Measurements from ENCODE around the gene SOD1.
"Not testable (repeated sequence)": the region's sequence is repeated elsewhere in the genome, so short reads cannot be mapped to it uniquely, and the experiment has no call there.

SOD1 gene

DNA sequence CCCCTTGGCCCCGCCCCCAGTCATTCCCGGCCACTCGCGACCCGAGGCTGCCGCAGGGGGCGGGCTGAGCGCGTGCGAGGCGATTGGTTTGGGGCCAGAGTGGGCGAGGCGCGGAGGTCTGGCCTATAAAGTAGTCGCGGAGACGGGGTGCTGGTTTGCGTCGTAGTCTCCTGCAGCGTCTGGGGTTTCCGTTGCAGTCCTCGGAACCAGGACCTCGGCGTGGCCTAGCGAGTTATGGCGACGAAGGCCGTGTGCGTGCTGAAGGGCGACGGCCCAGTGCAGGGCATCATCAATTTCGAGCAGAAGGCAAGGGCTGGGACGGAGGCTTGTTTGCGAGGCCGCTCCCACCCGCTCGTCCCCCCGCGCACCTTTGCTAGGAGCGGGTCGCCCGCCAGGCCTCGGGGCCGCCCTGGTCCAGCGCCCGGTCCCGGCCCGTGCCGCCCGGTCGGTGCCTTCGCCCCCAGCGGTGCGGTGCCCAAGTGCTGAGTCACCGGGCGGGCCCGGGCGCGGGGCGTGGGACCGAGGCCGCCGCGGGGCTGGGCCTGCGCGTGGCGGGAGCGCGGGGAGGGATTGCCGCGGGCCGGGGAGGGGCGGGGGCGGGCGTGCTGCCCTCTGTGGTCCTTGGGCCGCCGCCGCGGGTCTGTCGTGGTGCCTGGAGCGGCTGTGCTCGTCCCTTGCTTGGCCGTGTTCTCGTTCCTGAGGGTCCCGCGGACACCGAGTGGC lies at the start of gene SOD1:
TSS of gene SOD1 (plus strand) at position 158 of the 723 bp plus-strand sequence. CDS start at position 235, 77 bp downstream.
- peak; percentile 76 to 96 for DNase-seq

DNA sequence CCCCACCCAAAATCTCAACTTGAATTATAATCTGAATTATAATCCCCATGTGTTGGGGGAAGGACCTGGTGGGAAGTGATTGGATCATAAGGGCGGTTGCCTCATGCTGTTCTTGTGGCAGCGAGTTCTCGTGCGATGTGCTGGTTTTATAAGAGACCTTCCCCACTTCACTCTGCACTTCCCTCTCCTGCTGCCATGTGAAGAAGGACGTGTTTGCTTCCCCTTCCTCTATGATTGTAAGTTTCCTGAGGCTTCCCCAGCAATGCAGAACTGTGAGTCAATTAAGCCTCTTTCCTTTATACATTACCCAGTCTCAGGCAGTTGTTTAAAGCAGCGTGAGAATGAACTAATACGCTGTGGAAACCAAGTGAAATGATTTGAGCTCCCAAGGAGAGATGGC lies 48.0 kb upstream of the SOD1 start:
- no peak for DNase-seq

DNA sequence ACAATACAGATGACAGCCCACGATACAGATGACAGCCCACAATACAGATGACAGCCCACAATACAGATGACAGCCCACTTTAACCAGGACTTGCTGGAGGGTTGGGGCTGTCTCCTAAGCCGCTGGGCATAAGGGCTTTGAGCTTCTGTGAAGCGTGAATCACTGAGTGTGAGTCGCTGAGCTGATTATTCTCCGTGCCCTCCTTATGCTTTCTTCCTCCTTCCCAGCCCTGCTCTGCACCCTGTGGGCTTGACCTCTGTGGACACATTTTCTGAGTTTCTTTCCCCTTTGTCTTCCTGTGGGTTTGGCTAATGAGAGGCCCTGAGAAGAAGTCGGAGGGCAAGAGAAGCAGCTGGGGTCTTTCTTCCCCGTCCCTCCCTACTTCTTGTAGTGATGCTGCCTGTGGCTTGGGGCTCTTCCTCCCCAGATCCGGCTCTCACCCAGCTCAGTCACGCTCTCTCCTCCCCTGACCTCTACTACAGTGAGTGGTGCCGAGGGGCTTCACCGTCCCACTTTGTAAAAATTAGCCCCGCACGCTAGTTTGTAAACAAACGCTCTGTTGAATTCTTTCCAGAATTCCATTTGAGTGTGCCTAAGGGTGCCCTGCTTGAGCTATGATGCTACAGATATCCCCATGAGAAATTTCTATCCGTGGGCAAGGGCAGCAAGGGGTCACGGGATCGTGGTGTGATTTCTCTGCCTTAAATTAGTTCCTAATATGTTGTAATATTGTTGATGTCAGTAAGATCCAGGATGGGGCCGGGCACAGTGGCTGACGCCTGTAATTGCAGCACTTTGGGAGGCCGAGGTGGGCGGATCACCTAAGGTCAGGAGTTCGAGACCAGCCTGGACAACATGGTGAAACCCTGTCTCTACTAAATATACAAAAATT lies 46.4 kb upstream of the SOD1 start:
- DNase-seq, result no peak

DNA sequence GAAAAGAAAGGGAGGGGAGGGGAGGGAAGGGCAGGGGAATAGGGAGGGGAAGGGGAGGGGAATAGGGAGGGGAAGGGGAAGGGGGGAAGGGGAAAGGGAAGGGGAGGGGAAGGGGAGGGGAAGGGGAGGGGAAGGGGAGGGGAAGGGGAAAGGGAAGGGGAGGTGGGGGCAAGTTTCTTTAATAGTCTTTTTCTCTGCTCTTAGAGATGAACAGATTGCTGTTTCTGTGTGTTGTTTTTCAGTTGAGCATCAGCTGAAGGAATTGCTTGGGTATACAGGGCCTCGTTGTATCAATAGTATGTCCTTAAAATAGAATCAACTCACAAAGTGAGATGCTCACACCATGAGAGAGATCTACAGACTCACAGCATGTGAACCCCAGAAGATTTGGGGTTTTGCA lies 44.8 kb upstream of the SOD1 start:
- DNase-seq, result no peak

DNA sequence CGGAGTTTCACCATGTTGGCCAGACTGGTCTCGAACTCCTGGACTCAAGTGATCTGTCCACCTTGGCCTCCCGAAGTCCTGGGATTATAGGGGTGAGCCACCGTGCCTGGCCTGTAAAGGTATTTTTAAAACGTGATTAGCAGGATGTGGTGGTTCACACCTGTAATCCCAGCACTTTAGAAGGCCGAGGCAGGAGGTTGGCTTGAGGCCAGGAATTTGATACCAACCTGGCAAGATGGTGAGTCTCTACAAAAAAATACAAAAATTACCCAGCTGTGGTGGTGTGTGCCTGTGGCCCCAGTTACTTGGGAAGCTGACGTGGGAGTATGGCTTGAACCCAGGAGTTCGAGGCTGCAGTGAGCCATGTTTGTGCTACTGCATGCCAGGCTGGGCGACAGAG lies 43.3 kb upstream of the SOD1 start:
- DNase-seq, result no peak

DNA sequence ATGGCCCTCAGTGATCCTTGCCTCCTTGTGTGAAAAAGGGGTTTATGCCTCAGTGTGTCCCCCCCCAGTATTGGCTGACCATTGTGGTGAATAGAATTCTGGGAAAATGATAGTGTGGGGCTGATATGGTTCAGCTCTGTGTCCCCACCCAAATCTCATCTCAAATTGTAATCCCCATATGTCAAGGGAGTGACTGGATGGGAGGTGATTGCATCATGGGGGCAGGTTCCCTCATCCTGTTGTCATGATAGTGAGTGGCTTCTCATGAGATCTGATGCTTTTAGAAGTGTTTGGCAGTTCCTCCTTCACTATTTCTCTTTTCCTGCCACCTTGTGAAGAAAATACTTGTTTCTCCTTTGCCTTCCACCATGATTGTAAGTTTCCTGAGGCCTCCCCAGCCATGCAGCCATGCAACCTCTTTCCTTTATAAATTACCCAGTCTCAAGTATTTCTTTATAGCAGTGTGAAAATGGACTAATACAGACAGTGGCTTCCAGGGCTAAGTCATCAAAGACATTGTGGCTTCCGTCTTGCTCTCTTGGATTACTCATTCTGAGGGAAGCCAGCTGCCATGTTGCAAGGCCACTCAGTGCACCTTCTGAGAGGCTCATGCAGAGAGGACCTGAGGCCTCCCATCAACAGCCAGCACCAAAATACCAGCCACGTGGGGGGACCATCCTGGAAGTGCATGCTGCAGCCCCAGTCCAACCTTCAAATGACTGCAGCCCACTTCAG lies 40.6 kb upstream of the SOD1 start:
- DNase-seq, result no peak

DNA sequence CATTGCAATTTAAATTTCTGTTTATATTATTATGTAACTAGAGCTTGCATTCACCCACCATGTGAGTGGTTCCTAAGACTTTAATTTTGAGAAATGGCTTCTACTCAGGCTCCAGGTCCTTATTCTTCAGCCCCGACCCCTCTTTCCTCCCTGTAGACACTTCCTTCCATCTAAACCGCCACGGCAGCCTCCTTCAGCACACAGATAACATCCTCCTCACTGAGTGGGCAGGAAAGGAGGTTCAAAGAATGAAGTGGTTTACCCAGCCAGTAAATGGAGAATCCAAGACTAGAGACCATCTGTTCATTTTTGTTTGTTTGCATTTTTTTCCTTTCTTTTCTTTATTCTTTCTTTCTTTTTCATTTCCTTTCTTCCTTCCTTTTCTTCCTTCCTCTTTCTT lies 37.1 kb upstream of the SOD1 start:
- no peak for DNase-seq

DNA sequence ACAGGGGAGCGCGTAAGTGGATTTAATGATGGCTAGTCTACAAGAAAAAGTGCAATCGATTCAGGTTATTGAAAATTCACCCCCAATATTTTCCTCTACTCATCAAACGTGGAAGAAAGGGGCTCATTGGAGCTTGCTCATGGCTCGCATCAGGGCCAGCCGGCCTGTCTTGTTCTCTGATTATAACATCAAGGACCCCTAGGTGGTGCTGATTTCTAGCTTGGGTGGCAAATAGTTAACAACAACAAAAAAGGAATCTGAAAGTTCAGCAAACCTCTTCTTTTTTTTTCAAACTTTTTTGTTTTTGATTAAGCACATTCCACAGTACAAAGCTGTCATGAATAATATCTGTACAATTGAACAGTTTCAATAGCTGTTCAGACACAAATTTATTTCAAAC lies 35.8 kb upstream of the SOD1 start:
- DNase-seq, result peak in 1 of 2 experiments; percentile 32

DNA sequence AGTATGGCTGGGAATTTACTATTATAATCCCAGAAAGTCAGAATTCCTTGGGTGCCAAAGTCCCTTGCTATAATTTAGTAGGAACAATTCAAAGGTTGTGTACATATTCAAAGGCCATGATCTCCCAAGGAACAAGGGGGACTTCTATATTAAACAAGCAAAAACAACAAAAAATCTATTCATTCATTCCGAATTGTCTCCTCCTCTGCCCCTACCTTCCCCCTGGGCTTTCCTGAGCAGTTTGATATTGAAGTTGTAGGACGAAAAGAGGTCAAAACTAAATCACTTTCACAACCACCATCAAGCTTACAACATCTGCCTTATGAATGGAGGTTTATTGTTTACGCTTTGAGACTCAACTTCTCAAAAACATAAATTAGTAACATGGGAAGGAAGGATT lies 35.3 kb upstream of the SOD1 start:
- no peak for DNase-seq

DNA sequence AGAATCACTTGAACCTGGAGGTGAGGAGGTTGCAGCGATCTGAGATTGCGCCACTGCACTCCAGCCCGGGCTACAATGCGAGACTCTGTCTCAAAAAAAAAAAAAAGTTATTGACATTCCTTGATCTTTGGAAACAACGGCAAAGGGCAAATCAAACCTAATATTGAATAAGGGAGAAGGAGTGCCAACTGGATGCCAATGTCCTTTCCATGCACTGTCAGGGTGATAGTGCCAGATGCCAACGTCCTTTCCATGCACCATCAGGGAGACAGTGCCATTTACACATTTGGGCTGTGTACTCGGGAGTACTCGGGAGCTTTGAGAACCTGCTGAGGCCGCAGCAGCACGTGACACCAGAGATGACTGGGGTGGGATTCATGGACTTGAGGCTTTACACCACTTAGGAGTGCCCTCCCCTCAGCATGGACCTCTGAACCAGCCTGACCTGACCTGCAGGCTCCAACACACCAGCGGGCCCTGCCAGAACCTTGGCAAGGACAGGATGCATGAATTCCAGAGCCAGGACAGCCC lies 34.5 kb upstream of the SOD1 start:
- DNase-seq, result no peak

DNA sequence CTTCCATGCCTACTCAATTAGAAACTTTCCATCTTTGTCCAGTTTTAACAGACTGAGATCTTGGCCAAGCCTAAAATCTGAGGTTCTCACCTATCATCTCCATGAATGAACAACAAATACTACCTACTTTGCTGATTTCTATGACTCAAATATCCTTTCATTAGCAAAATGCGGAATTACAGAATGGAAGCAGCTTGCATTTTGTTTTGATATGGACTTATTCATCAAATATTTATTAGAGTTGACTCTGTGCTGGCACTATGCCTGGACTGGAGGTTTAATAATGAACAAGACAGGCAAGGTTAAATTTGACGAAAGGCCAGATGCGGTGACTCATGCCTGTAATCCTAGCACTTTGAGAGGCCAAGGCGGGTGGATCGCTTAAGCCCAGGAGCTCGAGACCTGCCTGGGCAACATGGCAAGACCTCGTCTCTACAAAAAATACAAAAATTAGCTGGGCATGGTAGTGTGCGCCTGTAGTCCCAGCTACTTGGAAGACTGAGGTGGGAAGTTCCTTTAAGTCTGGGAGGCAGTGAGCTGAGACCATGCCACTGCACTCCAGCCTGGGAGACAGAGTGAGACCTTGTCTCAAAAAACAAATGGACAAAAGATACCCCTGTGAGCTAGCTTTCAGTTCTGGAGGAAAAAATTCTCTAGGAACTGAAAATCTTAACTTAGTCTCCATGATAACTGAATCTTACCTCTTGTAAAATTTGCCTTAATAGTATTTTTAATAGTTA lies 29.4 kb upstream of the SOD1 start:
- peak; percentile 96 for DNase-seq

DNA sequence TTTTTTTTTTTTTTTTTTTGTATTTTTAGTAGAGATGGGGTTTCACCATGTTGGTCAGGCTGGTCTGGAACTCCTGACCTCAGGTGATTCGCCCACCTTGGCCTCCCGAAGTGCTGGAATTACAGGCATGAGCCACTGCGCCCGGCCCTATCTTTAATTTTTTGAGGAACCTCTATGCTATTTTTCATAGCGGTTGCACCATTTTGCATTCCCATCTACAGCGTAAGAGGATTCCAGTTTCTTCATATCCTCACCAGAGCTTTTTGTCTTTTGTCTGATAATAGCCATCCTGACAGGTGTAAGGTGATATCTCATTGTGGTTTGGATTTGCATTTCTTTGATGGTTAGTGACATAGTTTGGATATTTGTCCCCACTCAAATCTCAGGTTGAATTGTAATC lies 27.6 kb upstream of the SOD1 start:
- not testable (repeated sequence) for DNase-seq

DNA sequence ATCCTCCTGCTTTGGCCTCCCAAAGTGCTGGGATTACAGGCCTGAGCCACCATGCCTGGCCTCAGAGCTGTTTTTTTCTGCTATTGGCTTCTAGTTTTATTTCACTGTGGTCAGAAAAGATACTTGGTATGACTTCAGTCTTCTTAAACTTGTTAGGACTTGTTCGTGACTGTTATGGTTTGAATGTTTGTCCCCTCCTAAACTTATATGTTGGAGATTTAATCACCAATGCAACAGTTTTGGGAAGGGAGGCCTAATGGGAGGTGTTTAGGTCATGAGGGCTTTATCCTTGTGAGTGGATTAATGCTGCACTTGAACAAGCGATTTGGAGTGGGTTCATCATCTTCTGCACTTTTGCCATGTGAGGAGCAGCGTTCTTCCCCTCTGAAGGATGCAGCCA lies 24.5 kb upstream of the SOD1 start:
- DNase-seq, result no peak

DNA sequence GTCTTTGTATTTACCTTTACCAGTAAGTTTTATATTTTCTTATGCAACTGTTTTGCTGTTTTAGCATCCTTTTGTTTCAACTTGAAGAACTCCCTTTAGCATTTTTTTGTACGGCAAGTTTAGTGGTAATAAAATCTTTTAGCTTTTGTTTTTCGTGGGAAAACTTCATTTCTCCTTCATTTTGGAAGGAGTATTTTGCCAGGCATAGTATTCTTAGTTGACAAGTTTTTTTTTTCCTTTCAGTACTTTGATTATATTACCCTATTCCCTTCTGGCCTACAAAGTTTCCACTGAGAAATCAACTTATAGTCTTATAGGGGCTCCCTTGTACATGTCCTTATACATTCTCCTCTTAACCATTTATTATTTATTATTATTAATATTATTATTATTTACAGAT lies 22.6 kb upstream of the SOD1 start:
- no peak for DNase-seq

DNA sequence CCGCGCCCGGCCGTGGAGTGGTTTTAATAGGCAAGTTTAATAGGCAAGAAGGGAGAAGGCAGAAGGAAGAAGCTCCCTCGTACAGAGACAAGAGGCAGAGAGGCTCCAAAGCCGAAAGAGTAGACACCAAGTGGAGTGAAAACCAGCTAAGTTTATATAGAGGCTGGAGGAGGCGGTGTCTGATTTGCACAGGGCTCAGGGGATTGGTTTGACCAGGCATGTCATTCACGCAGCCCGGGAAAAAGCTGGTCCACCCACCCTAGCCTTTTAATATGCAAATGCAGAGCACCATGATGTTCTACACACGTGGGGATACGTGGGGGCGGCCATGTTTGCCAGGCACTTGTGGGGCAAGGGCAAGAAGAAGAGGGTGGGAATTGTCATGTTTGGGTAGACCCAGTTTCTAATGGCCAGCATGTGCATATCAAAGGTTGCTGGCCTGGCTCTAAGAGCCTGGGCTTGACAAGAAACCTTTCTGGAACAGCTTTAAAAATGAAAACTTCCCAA lies 18.0 kb upstream of the SOD1 start:
- DNase-seq, result no peak

DNA sequence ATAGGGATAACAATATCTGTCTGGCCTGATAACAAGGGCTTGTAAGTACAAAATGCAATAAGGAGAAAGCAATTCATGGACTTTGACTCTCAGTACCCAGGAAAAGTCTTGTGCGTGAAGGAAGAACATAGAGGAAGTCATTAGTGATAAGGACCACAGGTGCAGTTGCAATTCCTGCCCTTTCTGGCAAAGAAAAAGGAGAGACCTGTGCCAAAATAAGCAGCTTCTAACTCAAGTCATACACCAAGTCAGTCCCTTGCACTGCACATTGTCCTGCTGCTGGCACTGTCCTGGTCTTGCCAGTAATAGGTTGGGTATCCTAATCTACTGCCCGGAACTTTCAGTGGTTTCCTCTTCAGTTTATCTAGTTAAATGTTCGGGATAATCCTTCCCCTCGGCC lies 14.8 kb upstream of the SOD1 start:
- DNase-seq, result no peak

DNA sequence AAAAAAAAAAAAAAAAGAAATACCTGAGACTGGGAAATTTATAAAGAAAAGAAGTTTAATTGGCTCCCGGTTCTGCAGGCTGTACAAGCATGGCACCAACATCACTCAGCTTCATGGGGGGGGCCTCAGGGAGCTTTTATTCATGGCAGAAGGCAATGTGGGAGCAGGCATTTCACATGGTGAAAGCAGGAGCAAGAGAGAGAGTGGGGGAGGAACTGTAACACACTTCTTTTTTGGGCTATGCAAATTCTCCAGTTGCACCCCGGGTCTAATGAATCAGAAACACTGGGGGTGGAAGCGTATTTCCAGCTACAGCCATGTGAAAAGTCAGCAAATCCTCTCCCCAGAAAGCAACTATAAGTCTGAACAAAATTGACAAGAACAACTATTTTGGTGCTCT lies 11.8 kb upstream of the SOD1 start:
- no peak for DNase-seq

DNA sequence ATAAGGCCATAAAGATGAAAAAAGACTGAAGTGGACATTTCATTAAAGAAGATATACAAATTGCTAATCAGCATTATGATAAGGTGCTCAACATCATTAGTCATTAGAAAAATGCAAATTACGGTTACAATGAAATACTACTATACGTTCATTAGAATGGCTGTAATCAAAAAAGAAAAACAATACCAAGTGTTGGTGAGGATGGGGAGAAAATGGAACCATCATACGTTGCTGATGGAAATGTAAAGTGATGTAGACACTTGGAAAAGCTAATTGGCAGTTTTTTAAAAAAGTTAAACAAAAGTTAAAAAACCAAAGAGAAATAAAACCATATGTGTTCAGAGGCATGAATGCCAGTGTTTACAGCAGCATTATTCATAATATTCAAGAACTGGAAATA lies 8.6 kb upstream of the SOD1 start:
- no peak for DNase-seq

DNA sequence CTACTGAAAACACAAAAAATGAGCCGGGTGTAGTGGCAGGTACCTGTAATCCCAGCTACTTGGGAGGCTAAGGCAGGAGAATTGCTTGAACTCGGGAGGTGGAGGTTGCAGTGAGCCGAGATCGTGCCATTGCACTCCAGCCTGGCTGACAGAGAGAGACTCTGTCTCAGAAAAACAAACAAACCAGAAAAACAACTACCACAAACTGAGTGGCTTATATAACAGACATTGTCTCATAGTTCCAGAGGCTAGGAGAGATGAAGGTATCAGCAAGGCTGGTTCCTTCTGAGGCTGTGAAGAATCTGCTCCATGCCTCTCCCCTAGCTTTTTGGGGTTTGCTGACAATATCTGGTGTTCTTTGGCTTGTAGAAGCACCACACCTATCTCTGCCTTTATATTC lies 8.0 kb upstream of the SOD1 start:
- not testable (repeated sequence) for DNase-seq

DNA sequence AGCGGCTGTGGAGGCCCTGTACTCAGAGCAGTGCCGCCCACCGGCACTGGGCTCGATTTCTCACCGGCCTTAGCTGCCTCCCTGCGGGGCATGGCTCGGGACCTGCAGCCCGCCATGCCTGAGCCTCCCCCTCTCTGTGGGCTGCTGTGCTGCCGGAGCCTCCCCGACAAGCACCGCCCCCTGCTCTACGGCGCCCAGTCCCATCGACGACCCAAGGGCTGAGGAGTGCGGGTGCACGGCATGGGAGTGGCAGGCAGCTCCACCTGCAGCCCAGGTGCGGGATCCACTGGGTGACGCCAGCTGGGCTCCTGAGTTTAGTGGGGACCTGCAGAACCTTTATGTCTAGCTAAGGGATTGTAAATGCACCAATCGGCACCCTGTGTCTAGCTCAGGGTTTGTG lies 5.2 kb upstream of the SOD1 start:
- DNase-seq, result no peak

DNA sequence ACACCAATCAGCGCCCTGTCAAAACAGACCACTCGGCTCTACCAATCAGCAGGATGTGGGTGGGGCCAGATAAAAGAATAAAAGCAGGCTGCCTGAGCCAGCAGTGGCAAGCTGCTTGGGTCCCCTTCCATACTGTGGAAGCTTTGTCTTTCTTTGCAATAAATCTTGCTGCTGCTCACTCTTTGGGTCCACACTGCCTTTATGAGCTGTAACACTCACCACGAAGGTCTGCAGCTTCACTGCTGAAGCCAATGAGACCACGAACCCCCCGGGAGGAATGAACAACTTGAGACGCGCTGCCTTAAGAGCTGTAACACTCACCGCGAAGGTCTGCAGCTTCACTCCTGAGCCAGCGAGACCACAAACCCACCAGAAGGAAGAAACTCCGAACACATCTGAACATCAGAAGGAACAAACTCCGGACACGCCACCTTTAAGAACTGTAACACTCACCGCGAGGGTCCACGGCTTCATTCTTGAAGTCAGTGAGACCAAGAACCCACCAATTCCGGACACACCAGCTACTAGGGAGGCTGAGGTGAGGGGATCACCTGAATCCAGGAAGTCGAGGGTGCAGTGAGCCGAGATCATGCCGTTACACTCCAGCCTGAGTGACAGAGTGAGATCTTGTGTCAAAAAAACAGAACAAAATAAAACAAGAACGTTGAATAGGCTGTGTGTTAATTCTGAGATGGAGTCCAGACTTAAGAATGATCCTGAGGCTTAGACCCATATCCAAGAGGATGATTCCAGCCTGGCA lies 4.5 kb upstream of the SOD1 start:
- not testable (repeated sequence) for DNase-seq
